Stimulated activated CD4-positive, alpha-beta T cell treated with anti-CD3 and anti-CD28 coated beads, Interleukin-2, amount 100 ng/mL, for 4 hours (primary cell): ENCODE results near the gene KRT8.
"Not testable (repeated sequence)": the region's sequence is repeated elsewhere in the genome, so short reads cannot be mapped to it uniquely, and the experiment has no call there.

Experiments used
- DNase-seq: peaks from one replicate; pipeline ENCODE4 v3.0.0-alpha.2; 2020; ENCODE audit warnings: low read depth

Gene KRT8

GRCh38 chr12:52901715-52902541 is 2.9 kb downstream of the KRT8 start:
- no peak for DNase-seq

GRCh38 chr12:52900896-52901714 is 3.8 kb downstream of the KRT8 start:
- no peak for DNase-seq

- DNase-seq, result no peak
These were observed 4.5 kb downstream of the KRT8 start for GRCh38 chr12:52900166-52900895.

GRCh38 chr12:52899338-52900035 is 5.4 kb downstream of the KRT8 start:
- DNase-seq, result no peak

- DNase-seq, result no peak
These were observed 8.4 kb downstream of the KRT8 start for GRCh38 chr12:52896190-52897100.

GRCh38 chr12:52895726-52896189 is 9.1 kb downstream of the KRT8 start:
- DNase-seq, result no peak

GRCh38 chr12:52892974-52893373 is 11.9 kb downstream of the KRT8 start:
- no peak for DNase-seq

GRCh38 chr12:52892207-52892852 is 12.5 kb downstream of the KRT8 start:
- no peak for DNase-seq

- no peak for DNase-seq
These were observed 13.8 kb downstream of the KRT8 start for GRCh38 chr12:52891044-52891443.

- DNase-seq, result no peak
These were observed 14.5 kb downstream of the KRT8 start for GRCh38 chr12:52890417-52890816.

GRCh38 chr12:52884526-52885293 is 20.2 kb downstream of the KRT8 start:
- peak; percentile 66 for DNase-seq

GRCh38 chr12:52880499-52880898 is 24.4 kb downstream of the KRT8 start:
- not testable (repeated sequence) for DNase-seq

GRCh38 chr12:52879394-52880351 is 25.2 kb downstream of the KRT8 start:
- peak; percentile 42 for DNase-seq

GRCh38 chr12:52878507-52879393 is 26.1 kb downstream of the KRT8 start:
- DNase-seq, result no peak

- DNase-seq, result no peak
These were observed 27.6 kb downstream of the KRT8 start for GRCh38 chr12:52877242-52877641.

- no peak for DNase-seq
These were observed 28.5 kb downstream of the KRT8 start for GRCh38 chr12:52876372-52876771.
